Lower leg skin (tissue), 4 donors: ENCODE measurements around the gene CLHC1. TPM values are rescaled to one million over a fixed set of nuclear protein-coding genes. Genes with fewer than 3 reads are reported as not detected.

Experiments used
- total RNA-seq, 4 donors: library from RNA; depleted of rRNA; stranded (reverse); fragments of >200 nt; gene quantifications; one replicate each; pipeline ENCODE4 v1.1.0, GENCODE V29; 2016

The CLHC1 gene
- total RNA-seq, 4 donors from 2014 or later = 5.3 to 13.1 (median 7.9) TPM

Other genes starting within 250 kb of the CLHC1 start
- 100 to 1,000 TPM; 249 to 292 (median 276) TPM for gene RTN4, start 181.8 kb downstream of the CLHC1 start, total RNA-seq
- gene RPS27A, start 395 bp upstream of the CLHC1 start, total RNA-seq = 1,000 to 10,000 TPM; 1,078 to 1,927 (median 1,496) TPM
- 10 to 100 TPM; 13.0 to 22.1 (median 16.3) TPM for gene MTIF2, start 36.9 kb upstream of the CLHC1 start, total RNA-seq
- gene CCDC88A, start 187.6 kb upstream of the CLHC1 start, total RNA-seq = 10 to 100 TPM in 2 of 4 donors, 1 to 10 TPM in 2; 8.4 to 15.9 (median 9.4) TPM